A549 (cell line): ENCODE data around the gene CACNA1I.

Experiments
- BHLHE40 ChIP-seq: IDR thresholded peaks from 2 replicates; pipeline ENCODE4 v1.6.1; 2012; ENCODE audit warnings: low read depth, low read length, inconsistent platforms
- CHD4 ChIP-seq: fragments of 200-600 bp; sonication (generic); IDR thresholded peaks from 2 replicates; pipeline ENCODE4 v1.6.1; 2016; ENCODE audit warnings: antibody characterized with exemption, mild to moderate bottlenecking, borderline replicate concordance
- JUN ChIP-seq, 2 experiments: fragments of >200 bp; sonication (Bioruptor Twin); formaldehyde crosslinking; IDR thresholded peaks; 2 replicates in 1 of 2; 3 replicates in 1 of 2; pipeline ENCODE4 v1.6.1; 2016 to 2017
- MAZ ChIP-seq: fragments of 150-350 bp; IDR thresholded peaks from 2 replicates; pipeline ENCODE4 v1.6.1; 2014; ENCODE audit warnings: antibody characterized with exemption, low read depth, low read length, borderline replicate concordance
- NFE2L2 ChIP-seq: fragments of 150-350 bp; conservative IDR thresholded peaks from 2 replicates; pipeline ENCODE4 v1.6.1; 2014; ENCODE audit warnings: low read length
- PHF8 ChIP-seq: fragments of 200-600 bp; sonication (generic); IDR thresholded peaks from 2 replicates; pipeline ENCODE4 v1.6.1; 2016; ENCODE audit warnings: low read depth, mild to moderate bottlenecking, antibody characterized with exemption, moderate library complexity, borderline replicate concordance
- POLR2A ChIP-seq: IDR thresholded peaks from 2 replicates; pipeline ENCODE4 v1.6.1; 2012; ENCODE audit warnings: mild to moderate bottlenecking, low read length
- RAD21 ChIP-seq, 2 experiments: fragments of >200 bp in 1 of 2; sonication (Bioruptor Twin) in 1 of 2; formaldehyde crosslinking in 1 of 2; IDR thresholded peaks in 1 of 2; conservative IDR thresholded peaks in 1 of 2; 2 replicates in 1 of 2; 3 replicates in 1 of 2; pipeline ENCODE4 v1.6.1; 2012 to 2018; ENCODE audit warnings: inconsistent platforms in 1 of 2
- RCOR1 ChIP-seq: fragments of 150-350 bp; IDR thresholded peaks from 2 replicates; pipeline ENCODE4 v1.6.1; 2014; ENCODE audit warnings: antibody characterized with exemption, low read length, low read depth
- TF ChIP-seq, protein P1 (sequence below): fragments of 200-600 bp; sonication (generic); IDR thresholded peaks from 2 replicates; pipeline ENCODE4 v1.6.1; 2016; ENCODE audit warnings: antibody characterized with exemption, mild to moderate bottlenecking, moderate library complexity
- TF ChIP-seq, protein P2 (sequence below): fragments of >200 bp; sonication (Bioruptor Twin); formaldehyde crosslinking; IDR thresholded peaks from 3 replicates; pipeline ENCODE4 v1.5.1; 2016
- TF ChIP-seq, protein P3 (sequence below): IDR thresholded peaks from 2 replicates; pipeline ENCODE4 v1.6.1; 2012

DNA sequence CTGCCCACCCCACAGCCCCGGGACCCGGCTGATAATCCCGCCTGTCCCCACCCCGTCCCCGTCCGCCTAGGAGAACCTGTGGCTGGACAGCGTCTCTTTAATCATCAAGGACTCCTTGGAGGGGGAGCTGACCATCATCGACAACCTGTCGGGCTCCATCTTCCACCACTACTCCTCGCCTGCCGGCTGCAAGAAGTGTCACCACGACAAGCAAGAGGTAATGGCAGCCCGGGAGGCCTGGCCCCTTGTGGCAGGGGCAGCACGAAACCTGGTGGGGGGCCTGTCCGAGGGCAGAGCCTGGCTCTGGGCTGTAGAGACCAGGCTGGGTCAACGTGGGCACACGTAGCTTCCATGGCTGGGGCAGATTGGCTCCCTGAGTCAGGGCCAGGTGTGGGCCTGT, 109.1 kb downstream of the CACNA1I start:
- TF ChIP-seq, protein P1, sequence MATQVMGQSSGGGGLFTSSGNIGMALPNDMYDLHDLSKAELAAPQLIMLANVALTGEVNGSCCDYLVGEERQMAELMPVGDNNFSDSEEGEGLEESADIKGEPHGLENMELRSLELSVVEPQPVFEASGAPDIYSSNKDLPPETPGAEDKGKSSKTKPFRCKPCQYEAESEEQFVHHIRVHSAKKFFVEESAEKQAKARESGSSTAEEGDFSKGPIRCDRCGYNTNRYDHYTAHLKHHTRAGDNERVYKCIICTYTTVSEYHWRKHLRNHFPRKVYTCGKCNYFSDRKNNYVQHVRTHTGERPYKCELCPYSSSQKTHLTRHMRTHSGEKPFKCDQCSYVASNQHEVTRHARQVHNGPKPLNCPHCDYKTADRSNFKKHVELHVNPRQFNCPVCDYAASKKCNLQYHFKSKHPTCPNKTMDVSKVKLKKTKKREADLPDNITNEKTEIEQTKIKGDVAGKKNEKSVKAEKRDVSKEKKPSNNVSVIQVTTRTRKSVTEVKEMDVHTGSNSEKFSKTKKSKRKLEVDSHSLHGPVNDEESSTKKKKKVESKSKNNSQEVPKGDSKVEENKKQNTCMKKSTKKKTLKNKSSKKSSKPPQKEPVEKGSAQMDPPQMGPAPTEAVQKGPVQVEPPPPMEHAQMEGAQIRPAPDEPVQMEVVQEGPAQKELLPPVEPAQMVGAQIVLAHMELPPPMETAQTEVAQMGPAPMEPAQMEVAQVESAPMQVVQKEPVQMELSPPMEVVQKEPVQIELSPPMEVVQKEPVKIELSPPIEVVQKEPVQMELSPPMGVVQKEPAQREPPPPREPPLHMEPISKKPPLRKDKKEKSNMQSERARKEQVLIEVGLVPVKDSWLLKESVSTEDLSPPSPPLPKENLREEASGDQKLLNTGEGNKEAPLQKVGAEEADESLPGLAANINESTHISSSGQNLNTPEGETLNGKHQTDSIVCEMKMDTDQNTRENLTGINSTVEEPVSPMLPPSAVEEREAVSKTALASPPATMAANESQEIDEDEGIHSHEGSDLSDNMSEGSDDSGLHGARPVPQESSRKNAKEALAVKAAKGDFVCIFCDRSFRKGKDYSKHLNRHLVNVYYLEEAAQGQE: no peak
- TF ChIP-seq CHD4 (no peak), RCOR1 (no peak), JUN (IDR thresholded peaks at IDR 0.05) (no peak), POLR2A (no peak), BHLHE40 (no peak), PHF8 (no peak), NFE2L2 (no peak), RAD21 (conservative IDR thresholded peaks at IDR 0.05 in 1 of 2, IDR thresholded peaks at IDR 0.05 in 1 of 2) (no peak), MAZ (no peak)
- TF ChIP-seq, protein P2, sequence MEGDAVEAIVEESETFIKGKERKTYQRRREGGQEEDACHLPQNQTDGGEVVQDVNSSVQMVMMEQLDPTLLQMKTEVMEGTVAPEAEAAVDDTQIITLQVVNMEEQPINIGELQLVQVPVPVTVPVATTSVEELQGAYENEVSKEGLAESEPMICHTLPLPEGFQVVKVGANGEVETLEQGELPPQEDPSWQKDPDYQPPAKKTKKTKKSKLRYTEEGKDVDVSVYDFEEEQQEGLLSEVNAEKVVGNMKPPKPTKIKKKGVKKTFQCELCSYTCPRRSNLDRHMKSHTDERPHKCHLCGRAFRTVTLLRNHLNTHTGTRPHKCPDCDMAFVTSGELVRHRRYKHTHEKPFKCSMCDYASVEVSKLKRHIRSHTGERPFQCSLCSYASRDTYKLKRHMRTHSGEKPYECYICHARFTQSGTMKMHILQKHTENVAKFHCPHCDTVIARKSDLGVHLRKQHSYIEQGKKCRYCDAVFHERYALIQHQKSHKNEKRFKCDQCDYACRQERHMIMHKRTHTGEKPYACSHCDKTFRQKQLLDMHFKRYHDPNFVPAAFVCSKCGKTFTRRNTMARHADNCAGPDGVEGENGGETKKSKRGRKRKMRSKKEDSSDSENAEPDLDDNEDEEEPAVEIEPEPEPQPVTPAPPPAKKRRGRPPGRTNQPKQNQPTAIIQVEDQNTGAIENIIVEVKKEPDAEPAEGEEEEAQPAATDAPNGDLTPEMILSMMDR: no peak
- TF ChIP-seq, protein P3, sequence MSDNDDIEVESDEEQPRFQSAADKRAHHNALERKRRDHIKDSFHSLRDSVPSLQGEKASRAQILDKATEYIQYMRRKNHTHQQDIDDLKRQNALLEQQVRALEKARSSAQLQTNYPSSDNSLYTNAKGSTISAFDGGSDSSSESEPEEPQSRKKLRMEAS: no peak
